Peyer's patch (tissue), 4 donors: ENCODE results near the gene MOSPD2.

Experiments
- POLR2A ChIP-seq, 2 donors: fragments of 450-650 bp; IDR thresholded peaks; one replicate each; pipeline ENCODE4 v1.5.1; 2017; ENCODE audit warnings: antibody characterized with exemption in 2 of 2, mild to moderate bottlenecking in 2 of 2, moderate library complexity in 2 of 2
- TF ChIP-seq, protein P1 (sequence below), 6 experiments: fragments of 450-650 bp in 4 of 6; fragments of 200-600 bp in 2 of 6; sonication (generic) in 1 of 6; IDR thresholded peaks; one replicate each; pipeline ENCODE4 v1.5.1; 2017 to 2019; ENCODE audit warnings: antibody characterized with exemption in 6 of 6, mild to moderate bottlenecking in 3 of 6, moderate library complexity in 1 of 6

DNA sequence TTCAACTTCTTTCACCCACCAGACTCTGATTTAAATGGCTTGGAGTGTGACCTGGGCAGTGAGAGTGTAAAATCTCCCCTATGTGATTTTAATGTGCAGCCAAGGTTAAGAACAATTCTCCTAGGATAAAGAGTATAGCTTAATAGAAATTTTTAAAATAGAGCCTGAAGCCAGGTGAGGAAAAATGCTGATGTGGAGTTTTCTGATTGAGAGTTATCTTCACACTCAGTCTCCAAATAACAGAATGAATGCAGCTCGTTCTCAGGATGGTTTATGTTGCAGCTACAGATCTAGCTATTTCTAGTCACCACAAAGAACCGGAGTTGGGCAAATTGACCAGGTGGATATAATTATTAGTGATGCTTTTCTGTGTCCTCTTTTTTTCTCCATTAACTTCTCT is 70.7 kb downstream of the MOSPD2 start:
- TF ChIP-seq POLR2A (IDR thresholded peaks at IDR 0.05) = no peak
- TF ChIP-seq, protein P1, sequence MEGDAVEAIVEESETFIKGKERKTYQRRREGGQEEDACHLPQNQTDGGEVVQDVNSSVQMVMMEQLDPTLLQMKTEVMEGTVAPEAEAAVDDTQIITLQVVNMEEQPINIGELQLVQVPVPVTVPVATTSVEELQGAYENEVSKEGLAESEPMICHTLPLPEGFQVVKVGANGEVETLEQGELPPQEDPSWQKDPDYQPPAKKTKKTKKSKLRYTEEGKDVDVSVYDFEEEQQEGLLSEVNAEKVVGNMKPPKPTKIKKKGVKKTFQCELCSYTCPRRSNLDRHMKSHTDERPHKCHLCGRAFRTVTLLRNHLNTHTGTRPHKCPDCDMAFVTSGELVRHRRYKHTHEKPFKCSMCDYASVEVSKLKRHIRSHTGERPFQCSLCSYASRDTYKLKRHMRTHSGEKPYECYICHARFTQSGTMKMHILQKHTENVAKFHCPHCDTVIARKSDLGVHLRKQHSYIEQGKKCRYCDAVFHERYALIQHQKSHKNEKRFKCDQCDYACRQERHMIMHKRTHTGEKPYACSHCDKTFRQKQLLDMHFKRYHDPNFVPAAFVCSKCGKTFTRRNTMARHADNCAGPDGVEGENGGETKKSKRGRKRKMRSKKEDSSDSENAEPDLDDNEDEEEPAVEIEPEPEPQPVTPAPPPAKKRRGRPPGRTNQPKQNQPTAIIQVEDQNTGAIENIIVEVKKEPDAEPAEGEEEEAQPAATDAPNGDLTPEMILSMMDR (IDR thresholded peaks at IDR 0.05) = no peak
